CD8-positive, alpha-beta memory T cell (primary cell): ENCODE results near the gene ALDH1A2. TPM values are rescaled to one million over a fixed set of nuclear protein-coding genes. Genes with fewer than 3 reads are reported as not detected.

ENCODE experiments used
- CTCF ChIA-PET: fragments of 350-600 bp; sonication (Branson Sonifier 250); formaldehyde crosslinking; loops from one replicate; lab custom pipeline; 2021; ENCODE audit warnings: antibody characterized with exemption; lab: Charles Lee
- POLR2A ChIA-PET: fragments of 350-600 bp; sonication (Branson Sonifier 250); formaldehyde crosslinking; loops from one replicate; lab custom pipeline; 2021; ENCODE audit warnings: antibody characterized with exemption; lab: Charles Lee
- DNase-seq, 5 donors: peaks; one replicate each; pipeline versions ENCODE4 v3.0.0 to v3.0.0-alpha.2; 2020 to 2022; ENCODE audit warnings: mixed read lengths in 1 of 5
- H3K27ac ChIP-seq: one replicate; pipeline ENCODE4 v1.7.0; 2013; ENCODE audit warnings: low read depth, mild to moderate bottlenecking, low read length, moderate library complexity
- H3K27me3 ChIP-seq: 2 replicates; pipeline ENCODE4 v1.7.0; 2013; ENCODE audit warnings: low read length, mild to moderate bottlenecking; ENCODE audit not compliant: insufficient read depth, poor library complexity, severe bottlenecking
- H3K36me3 ChIP-seq: 2 replicates; pipeline ENCODE4 v1.7.0; 2013; ENCODE audit warnings: mild to moderate bottlenecking, low read length, moderate library complexity; ENCODE audit not compliant: insufficient read depth
- H3K4me1 ChIP-seq: 2 replicates; pipeline ENCODE4 v1.7.0; 2013; ENCODE audit warnings: mild to moderate bottlenecking, low read length, moderate library complexity; ENCODE audit not compliant: insufficient read depth
- H3K4me3 ChIP-seq: 2 replicates; pipeline ENCODE4 v1.7.0; 2013; ENCODE audit warnings: mild to moderate bottlenecking, low read length
- H3K9me3 ChIP-seq: 2 replicates; pipeline ENCODE4 v1.7.0; 2013; ENCODE audit warnings: mild to moderate bottlenecking, low read length
- H3K27ac Mint-ChIP-seq, 8 donors: one replicate each; pipeline ENCODE4 v1.8.0; 2020 to 2021; ENCODE audit warnings: mixed read lengths in 8 of 8, mild to moderate bottlenecking in 6 of 8, inconsistent platforms in 3 of 8, moderate library complexity in 3 of 8
- H3K27me3 Mint-ChIP-seq, 2 donors: one replicate each; pipeline ENCODE4 v1.8.0; 2020 to 2021; ENCODE audit warnings: mixed read lengths in 2 of 2, mild to moderate bottlenecking in 1 of 2, moderate library complexity in 1 of 2
- H3K36me3 Mint-ChIP-seq, 3 donors: one replicate each; pipeline ENCODE4 v1.8.0; 2020 to 2021; ENCODE audit warnings: mixed read lengths in 3 of 3, inconsistent platforms in 1 of 3, mild to moderate bottlenecking in 1 of 3
- H3K4me1 Mint-ChIP-seq, 3 donors: one replicate each; pipeline ENCODE4 v1.8.0; 2020 to 2021; ENCODE audit warnings: mixed read lengths in 3 of 3, inconsistent platforms in 1 of 3, mild to moderate bottlenecking in 1 of 3
- H3K4me3 Mint-ChIP-seq, 7 donors: one replicate each; pipeline ENCODE4 v1.8.0; 2020 to 2021; ENCODE audit warnings: mixed read lengths in 7 of 7, mild to moderate bottlenecking in 6 of 7, moderate library complexity in 4 of 7, inconsistent platforms in 2 of 7
- H3K9me3 Mint-ChIP-seq, 5 donors: one replicate each; pipeline ENCODE4 v1.8.0; 2020 to 2022; ENCODE audit warnings: mixed read lengths in 5 of 5, mild to moderate bottlenecking in 3 of 5, moderate library complexity in 2 of 5, inconsistent platforms in 1 of 5
- polyA plus RNA-seq: library from polyadenylated mRNA; unstranded; fragments of 300-500 nt; fragmentation: Illumina TruSeq; gene quantifications from one replicate; pipeline ENCODE4 v1.2.3, GENCODE V29; 2021
- total RNA-seq, 2 experiments: library from RNA; stranded (reverse); gene quantifications; one replicate each; pipeline ENCODE4 v1.2.3, GENCODE V29; 2021

The ALDH1A2 gene
- total and polyA plus RNA-seq, 3 experiments from 2014 or later = 0.33 TPM; not detected in 2

- no peaks in the 10 kb centered on the region for H3K9me3 Mint-ChIP-seq
- no peak overlapping the region for H3K4me3 Mint-ChIP-seq
- H3K4me1 Mint-ChIP-seq = no peaks in the 10 kb centered on the region
- H3K36me3 Mint-ChIP-seq = peaks cover 0 to 1% (median 0%) of the 10 kb centered on the region in 3 donors
- no peak overlapping the region for H3K27ac Mint-ChIP-seq
- Histone ChIP-seq H3K36me3 (no peaks in the 10 kb centered on the region), H3K4me1 (no peaks in the 10 kb centered on the region), H3K27me3 (no peaks in the 10 kb centered on the region), H3K9me3 (no peaks in the 10 kb centered on the region), H3K4me3 (no peak overlapping the region), H3K27ac (no peak overlapping the region)
- no peak for DNase-seq
- ChIA-PET CTCF (no interaction called here), POLR2A (no interaction called here)
- H3K27me3 Mint-ChIP-seq = peaks cover 4 to 15% of the 10 kb centered on the region in 2 donors
Measured at GRCh38 chr15:57969355-57969754, 96.2 kb downstream of the ALDH1A2 start.

- no peaks in the 10 kb centered on the region for H3K9me3 ChIP-seq
- Mint-ChIP-seq H3K4me1 (no peaks in the 10 kb centered on the region), H3K27me3 (peaks cover 4 to 12% of the 10 kb centered on the region in 2 donors), H3K36me3 (no peaks in the 10 kb centered on the region), H3K9me3 (no peaks in the 10 kb centered on the region), H3K27ac (no peak overlapping the region), H3K4me3 (no peak overlapping the region)
- ChIA-PET CTCF (no interaction called here), POLR2A (no interaction called here)
- no peaks in the 10 kb centered on the region for H3K4me1 ChIP-seq
- no peaks in the 10 kb centered on the region for H3K27me3 ChIP-seq
- H3K27ac ChIP-seq = no peak overlapping the region
- no peak for DNase-seq
- no peak overlapping the region for H3K4me3 ChIP-seq
- H3K36me3 ChIP-seq = no peaks in the 10 kb centered on the region
Measured at GRCh38 chr15:57962887-57963286, 102.6 kb downstream of the ALDH1A2 start.

GRCh38 chr15:57961919-57962318 lies 103.6 kb downstream of the ALDH1A2 start:
- Mint-ChIP-seq H3K27me3 (peaks cover 10 to 12% of the 10 kb centered on the region in 2 donors), H3K4me3 (no peak overlapping the region), H3K27ac (no peak overlapping the region), H3K4me1 (no peaks in the 10 kb centered on the region), H3K9me3 (no peaks in the 10 kb centered on the region), H3K36me3 (no peaks in the 10 kb centered on the region)
- H3K4me3 ChIP-seq = no peak overlapping the region
- H3K9me3 ChIP-seq = no peaks in the 10 kb centered on the region
- H3K4me1 ChIP-seq = no peaks in the 10 kb centered on the region
- no peak for DNase-seq
- H3K27me3 ChIP-seq = no peaks in the 10 kb centered on the region
- no peaks in the 10 kb centered on the region for H3K36me3 ChIP-seq
- H3K27ac ChIP-seq = no peak overlapping the region
- CTCF ChIA-PET = no interaction called here
- POLR2A ChIA-PET = no interaction called here

GRCh38 chr15:57957113-57957512 lies 108.4 kb downstream of the ALDH1A2 start:
- no peaks in the 10 kb centered on the region for H3K4me1 Mint-ChIP-seq
- Histone ChIP-seq H3K9me3 (no peaks in the 10 kb centered on the region), H3K4me1 (no peaks in the 10 kb centered on the region), H3K36me3 (no peaks in the 10 kb centered on the region), H3K4me3 (no peak overlapping the region), H3K27me3 (no peaks in the 10 kb centered on the region), H3K27ac (no peak overlapping the region)
- no peaks in the 10 kb centered on the region for H3K9me3 Mint-ChIP-seq
- H3K4me3 Mint-ChIP-seq = no peak overlapping the region
- no peaks in the 10 kb centered on the region for H3K36me3 Mint-ChIP-seq
- ChIA-PET CTCF (no interaction called here), POLR2A (no interaction called here)
- no peak overlapping the region for H3K27ac Mint-ChIP-seq
- peaks cover 13 to 21% of the 10 kb centered on the region in 2 donors for H3K27me3 Mint-ChIP-seq
- no peak for DNase-seq

GRCh38 chr15:57953874-57954273 lies 111.6 kb downstream of the ALDH1A2 start:
- no peak overlapping the region for H3K27ac ChIP-seq
- POLR2A ChIA-PET = no interaction called here
- no peaks in the 10 kb centered on the region for H3K9me3 ChIP-seq
- Mint-ChIP-seq H3K27ac (no peak overlapping the region), H3K27me3 (peaks cover 13 to 21% of the 10 kb centered on the region in 2 donors), H3K4me3 (no peak overlapping the region), H3K4me1 (no peaks in the 10 kb centered on the region), H3K9me3 (no peaks in the 10 kb centered on the region), H3K36me3 (no peaks in the 10 kb centered on the region)
- no peak for DNase-seq
- no peaks in the 10 kb centered on the region for H3K36me3 ChIP-seq
- H3K27me3 ChIP-seq = no peaks in the 10 kb centered on the region
- H3K4me3 ChIP-seq = no peak overlapping the region
- H3K4me1 ChIP-seq = no peaks in the 10 kb centered on the region
- CTCF ChIA-PET = no interaction called here

- CTCF ChIA-PET = no interaction called here
- H3K27ac Mint-ChIP-seq = no peak overlapping the region
- peaks cover 7 to 9% of the 10 kb centered on the region in 2 donors for H3K27me3 Mint-ChIP-seq
Measured at GRCh38 chr15:57951328-57951932, 114.1 kb downstream of the ALDH1A2 start.

GRCh38 chr15:57950381-57950946 lies 115.0 kb downstream of the ALDH1A2 start:
- no peaks in the 10 kb centered on the region for H3K4me1 ChIP-seq
- ChIA-PET POLR2A (no interaction called here), CTCF (no interaction called here)
- Mint-ChIP-seq H3K27me3 (peaks cover 6% of the 10 kb centered on the region in 2 donors), H3K9me3 (no peaks in the 10 kb centered on the region), H3K27ac (no peak overlapping the region), H3K4me1 (no peaks in the 10 kb centered on the region), H3K4me3 (no peak overlapping the region), H3K36me3 (no peaks in the 10 kb centered on the region)
- no peaks in the 10 kb centered on the region for H3K9me3 ChIP-seq
- H3K27me3 ChIP-seq = no peaks in the 10 kb centered on the region
- no peak for DNase-seq
- no peak overlapping the region for H3K4me3 ChIP-seq
- H3K27ac ChIP-seq = no peak overlapping the region
- H3K36me3 ChIP-seq = no peaks in the 10 kb centered on the region

More at GRCh38 chr15:57951328-57951932, 114.1 kb downstream of the ALDH1A2 start:
- POLR2A ChIA-PET = no interaction called here
- H3K4me1 Mint-ChIP-seq = no peaks in the 10 kb centered on the region
- H3K9me3 Mint-ChIP-seq = no peaks in the 10 kb centered on the region
- Histone ChIP-seq H3K36me3 (no peaks in the 10 kb centered on the region), H3K27me3 (no peaks in the 10 kb centered on the region), H3K9me3 (no peaks in the 10 kb centered on the region), H3K4me3 (no peak overlapping the region), H3K4me1 (no peaks in the 10 kb centered on the region), H3K27ac (no peak overlapping the region)
- H3K4me3 Mint-ChIP-seq = no peak overlapping the region
- no peaks in the 10 kb centered on the region for H3K36me3 Mint-ChIP-seq
- no peak for DNase-seq

GRCh38 chr15:57949374-57949943 lies 116.1 kb downstream of the ALDH1A2 start:
- Histone ChIP-seq H3K36me3 (no peaks in the 10 kb centered on the region), H3K27ac (no peak overlapping the region), H3K4me1 (no peaks in the 10 kb centered on the region), H3K4me3 (no peak overlapping the region), H3K9me3 (no peaks in the 10 kb centered on the region), H3K27me3 (no peaks in the 10 kb centered on the region)
- ChIA-PET CTCF (no interaction called here), POLR2A (no interaction called here)
- DNase-seq = no peak
- Mint-ChIP-seq H3K27me3 (peaks cover 6 to 16% of the 10 kb centered on the region in 2 donors), H3K36me3 (no peaks in the 10 kb centered on the region), H3K4me3 (no peak overlapping the region), H3K9me3 (no peaks in the 10 kb centered on the region), H3K27ac (no peak overlapping the region), H3K4me1 (no peaks in the 10 kb centered on the region)
